PFSK-1 (cell line): ENCODE data around the gene PRKD1.

Experiments
- FOXP2 ChIP-seq: optimal IDR thresholded peaks from 2 replicates; pipeline ENCODE3; 2011; ENCODE audit warnings: borderline replicate concordance, control low read depth, inconsistent platforms; ENCODE audit not compliant: insufficient read depth; ENCODE audit errors: extremely low read length, extremely low read depth
- POLR2AphosphoS5 ChIP-seq: IDR thresholded peaks from 2 replicates; pipeline ENCODE4 v1.6.1; 2012; ENCODE audit warnings: low read depth, mild to moderate bottlenecking, control low read depth, low read length, moderate library complexity
- REST ChIP-seq, 2 experiments: IDR thresholded peaks; 2 replicates each; pipeline versions ENCODE4 v1.6.1 to v1.8.0; 2011 to 2012; ENCODE audit warnings: low read depth in 2 of 2, low read length in 2 of 2, control low read depth in 1 of 2, inconsistent platforms in 1 of 2, mild to moderate bottlenecking in 1 of 2, moderate library complexity in 1 of 2; ENCODE audit not compliant: insufficient read depth in 1 of 2
- SIN3A ChIP-seq: IDR thresholded peaks from 2 replicates; pipeline ENCODE4 v1.6.1; 2012; ENCODE audit warnings: mild to moderate bottlenecking, low read length, moderate library complexity, borderline replicate concordance; ENCODE audit not compliant: insufficient read depth
- TAF1 ChIP-seq: IDR thresholded peaks from 2 replicates; pipeline ENCODE4 v1.6.1; 2012; ENCODE audit warnings: low read length, control low read depth, borderline replicate concordance; ENCODE audit not compliant: insufficient read depth

Gene PRKD1

DNA sequence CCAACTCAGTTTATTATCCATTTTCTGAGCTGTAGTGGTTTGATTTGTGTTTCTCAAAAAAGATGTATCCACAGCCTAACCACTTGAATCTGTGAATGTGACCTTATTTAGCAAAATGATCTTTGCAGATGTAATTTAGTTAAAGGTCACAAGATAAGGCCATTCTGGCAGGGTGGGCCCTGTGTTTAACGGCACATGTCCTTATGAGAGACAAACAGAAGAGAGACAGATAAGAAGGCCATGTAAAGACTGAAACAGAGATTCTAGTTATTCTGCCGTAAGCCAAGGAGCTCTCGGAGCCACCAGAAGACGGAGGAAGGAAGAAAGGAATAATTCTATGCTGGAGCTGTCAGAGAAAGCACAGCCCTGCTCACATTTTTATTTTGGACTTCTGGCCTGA is 374.2 kb downstream of the PRKD1 start:
- TF ChIP-seq FOXP2 = no peak
- no peak for TF ChIP-seq TAF1
- no peak for TF ChIP-seq POLR2AphosphoS5
- no peak for TF ChIP-seq SIN3A
- TF ChIP-seq REST (IDR thresholded peaks at IDR 0.05; ENCODE audit: insufficient read depth in 1 of 2, low read depth in 2 of 2, low read length in 2 of 2) = no peak

DNA sequence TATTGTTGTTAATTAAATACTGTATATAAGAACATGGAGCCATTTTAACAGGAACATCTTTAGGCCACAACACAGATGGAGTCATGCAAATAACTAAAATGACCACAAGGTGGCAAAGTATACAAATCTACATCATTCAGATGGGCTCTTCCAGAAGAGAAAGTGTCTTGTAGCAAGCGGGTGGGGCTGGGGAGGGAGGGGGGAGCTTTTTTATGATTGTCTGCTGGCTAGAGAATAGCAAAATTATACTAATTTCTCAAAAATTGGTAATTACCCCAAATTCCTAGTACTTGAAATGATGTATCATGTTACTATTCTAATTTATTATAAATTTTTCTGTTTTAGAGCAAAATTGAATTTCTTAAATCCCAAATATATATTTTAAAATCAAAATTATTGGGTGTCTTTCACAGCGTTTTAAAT is 378.7 kb downstream of the PRKD1 start:
- TF ChIP-seq SIN3A = no peak
- no peak for TF ChIP-seq FOXP2
- no peak for TF ChIP-seq REST (IDR thresholded peaks at IDR 0.05; ENCODE audit: insufficient read depth in 1 of 2, low read depth in 2 of 2, low read length in 2 of 2)
- no peak for TF ChIP-seq TAF1
- no peak for TF ChIP-seq POLR2AphosphoS5

DNA sequence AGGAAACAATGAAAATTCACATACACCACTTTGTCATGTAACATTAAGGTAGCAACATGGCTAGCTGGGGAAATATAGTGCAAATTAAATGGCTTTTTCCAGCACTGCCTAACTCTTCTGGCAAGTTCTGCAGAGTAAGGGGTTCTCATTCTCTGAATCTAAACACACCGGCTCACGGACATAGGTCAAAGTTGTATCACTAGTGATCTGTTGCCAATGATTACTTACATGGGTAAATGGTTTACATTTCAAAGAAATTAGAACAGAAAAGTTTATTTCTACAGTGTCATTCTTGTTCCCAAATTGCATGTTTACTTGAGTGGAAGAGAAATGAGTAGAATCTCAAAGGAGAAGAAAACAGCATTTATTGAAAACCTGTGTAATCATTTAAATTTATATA is 381.9 kb downstream of the PRKD1 start:
- TF ChIP-seq SIN3A (no peak), REST (IDR thresholded peaks at IDR 0.05; ENCODE audit: insufficient read depth in 1 of 2, low read depth in 2 of 2, low read length in 2 of 2) (no peak), POLR2AphosphoS5 (no peak), FOXP2 (no peak), TAF1 (no peak)

DNA sequence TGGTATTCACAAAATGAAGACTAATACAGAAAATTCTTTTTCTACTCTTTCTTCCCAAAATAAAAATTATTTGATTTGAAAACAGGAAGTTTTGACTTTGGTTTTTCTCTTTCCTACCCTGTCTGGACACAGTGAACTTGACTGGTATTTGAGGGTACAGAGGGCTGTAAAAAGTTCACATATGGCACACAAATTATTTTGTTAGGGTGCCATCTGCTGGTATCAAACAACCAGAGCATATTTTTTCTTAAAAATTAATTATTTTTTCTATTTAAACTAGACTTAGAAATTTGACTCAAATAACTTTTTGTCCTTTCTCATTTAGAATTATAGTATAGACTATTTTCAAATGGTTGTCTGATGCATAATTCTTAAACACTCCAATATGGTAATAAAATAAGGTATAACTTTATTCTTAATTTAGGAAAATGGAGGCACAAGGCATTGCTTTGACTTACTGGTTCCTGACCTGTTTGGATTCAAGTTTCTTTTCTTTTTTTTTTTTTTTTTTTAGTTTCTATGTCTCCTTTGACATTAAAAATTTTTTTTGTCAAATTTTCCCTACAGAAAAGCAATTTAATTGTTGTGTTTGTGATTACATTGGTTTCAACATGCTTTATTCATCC is 390.6 kb downstream of the PRKD1 start:
- TF ChIP-seq FOXP2 = no peak
- TF ChIP-seq TAF1 = no peak
- no peak for TF ChIP-seq REST (IDR thresholded peaks at IDR 0.05; ENCODE audit: insufficient read depth in 1 of 2, low read depth in 2 of 2, low read length in 2 of 2)
- no peak for TF ChIP-seq POLR2AphosphoS5
- TF ChIP-seq SIN3A = no peak

- no peak for TF ChIP-seq SIN3A
- no peak for TF ChIP-seq REST (IDR thresholded peaks at IDR 0.05; ENCODE audit: insufficient read depth in 1 of 2, low read depth in 2 of 2, low read length in 2 of 2)
- TF ChIP-seq TAF1 = no peak
- no peak for TF ChIP-seq FOXP2
- no peak for TF ChIP-seq POLR2AphosphoS5
These were observed 398.2 kb downstream of the PRKD1 start for GRCh38 chr14:29529418-29529817.
